NOMO-1 treated with dmso at 0.1 percent for 144 hours (cell line): ENCODE data around the gene UTRN.

ENCODE experiments used
- DNase-seq: peaks from one replicate; lab custom pipeline; 2025; ENCODE audit not compliant: unreplicated experiment; lab: John Stamatoyannopoulos, UW

Gene UTRN

GRCh38 chr6:144307880-144308279, 22.7 kb downstream of the UTRN start:
- DNase-seq: no peak

- DNase-seq: no peak
Measured at GRCh38 chr6:144310765-144311164, 25.6 kb downstream of the UTRN start.

GRCh38 chr6:144311361-144311760, 26.2 kb downstream of the UTRN start:
- DNase-seq: no peak

GRCh38 chr6:144314003-144314485, 28.9 kb downstream of the UTRN start:
- no peak for DNase-seq

GRCh38 chr6:144314562-144314961, 29.4 kb downstream of the UTRN start:
- DNase-seq: no peak

- DNase-seq: no peak
Measured at GRCh38 chr6:144315226-144315980, 30.3 kb downstream of the UTRN start.

- DNase-seq: no peak
Measured at GRCh38 chr6:144315981-144316861, 31.1 kb downstream of the UTRN start.

GRCh38 chr6:144316862-144317195, 31.7 kb downstream of the UTRN start:
- DNase-seq: no peak

- DNase-seq: no peak
Measured at GRCh38 chr6:144317736-144318135, 32.6 kb downstream of the UTRN start.

- no peak for DNase-seq
Measured at GRCh38 chr6:144319211-144319610, 34.1 kb downstream of the UTRN start.

GRCh38 chr6:144320741-144321140, 35.6 kb downstream of the UTRN start:
- DNase-seq: no peak

GRCh38 chr6:144321839-144322591, 36.9 kb downstream of the UTRN start:
- DNase-seq: no peak

- DNase-seq: no peak
Measured at GRCh38 chr6:144325232-144325631, 40.1 kb downstream of the UTRN start.

- DNase-seq: no peak
Measured at GRCh38 chr6:144326393-144326792, 41.3 kb downstream of the UTRN start.

- no peak for DNase-seq
Measured at GRCh38 chr6:144327081-144327480, 41.9 kb downstream of the UTRN start.

GRCh38 chr6:144330017-144330987, 45.2 kb downstream of the UTRN start:
- DNase-seq: no peak

GRCh38 chr6:144331491-144331969, 46.4 kb downstream of the UTRN start:
- no peak for DNase-seq

- no peak for DNase-seq
Measured at GRCh38 chr6:144332177-144332576, 47.0 kb downstream of the UTRN start.

GRCh38 chr6:144334150-144334708, 49.1 kb downstream of the UTRN start:
- DNase-seq: peak; percentile 70
